Measurements from ENCODE around the gene PIK3C2G. TPM values are rescaled to one million over a fixed set of nuclear protein-coding genes. Genes with fewer than 3 reads are reported as not detected.

PIK3C2G gene
- polyA plus RNA-seq, 2 of the 4 experiments (the other 2 are of a cell fraction): 0.01 TPM; not detected in 1

GRCh38 chr12:18355429-18355828 lies 94.1 kb downstream of the PIK3C2G start:
- DNase-seq (ENCODE audit: low read depth in 1 of 2, low spot score in 1 of 2): no peak

GRCh38 chr12:18358077-18358476 lies 96.8 kb downstream of the PIK3C2G start:
- CTCF ChIA-PET: no interaction called here
- Histone ChIP-seq H3K27ac (no peak overlapping the region), H3K9me3 (no peaks in the 10 kb centered on the region), H3K4me1 (no peaks in the 10 kb centered on the region), H3K4me2 (no peak overlapping the region), H3K4me3 (no peak overlapping the region)
- no peak for DNase-seq (ENCODE audit: low read depth in 1 of 2, low spot score in 1 of 2)
- POLR2A ChIA-PET: no interaction called here
- ATAC-seq: no peak
- WGBS (ENCODE audit: missing lambda C conversion rate): 22% methylated on average over 2 of the region's 2 CpGs
- no peak for TF ChIP-seq MYC (IDR thresholded peaks at IDR 0.05; ENCODE audit: borderline replicate concordance, low read length)
- TF ChIP-seq FOSL2 (IDR thresholded peaks at IDR 0.05): no peak
- no peak for TF ChIP-seq FOSL2 (CRISPR knock-in tag; IDR thresholded peaks at IDR 0.05)
- no peak for TF ChIP-seq EHMT2 (IDR thresholded peaks at IDR 0.05; ENCODE audit: low read depth)
- TF ChIP-seq ZFP36 (IDR thresholded peaks at IDR 0.05; ENCODE audit: borderline replicate concordance, partially characterized antibody): no peak
- TF ChIP-seq, protein P1, sequence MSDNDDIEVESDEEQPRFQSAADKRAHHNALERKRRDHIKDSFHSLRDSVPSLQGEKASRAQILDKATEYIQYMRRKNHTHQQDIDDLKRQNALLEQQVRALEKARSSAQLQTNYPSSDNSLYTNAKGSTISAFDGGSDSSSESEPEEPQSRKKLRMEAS (IDR thresholded peaks at IDR 0.05): no peak
- TF ChIP-seq, protein P2, sequence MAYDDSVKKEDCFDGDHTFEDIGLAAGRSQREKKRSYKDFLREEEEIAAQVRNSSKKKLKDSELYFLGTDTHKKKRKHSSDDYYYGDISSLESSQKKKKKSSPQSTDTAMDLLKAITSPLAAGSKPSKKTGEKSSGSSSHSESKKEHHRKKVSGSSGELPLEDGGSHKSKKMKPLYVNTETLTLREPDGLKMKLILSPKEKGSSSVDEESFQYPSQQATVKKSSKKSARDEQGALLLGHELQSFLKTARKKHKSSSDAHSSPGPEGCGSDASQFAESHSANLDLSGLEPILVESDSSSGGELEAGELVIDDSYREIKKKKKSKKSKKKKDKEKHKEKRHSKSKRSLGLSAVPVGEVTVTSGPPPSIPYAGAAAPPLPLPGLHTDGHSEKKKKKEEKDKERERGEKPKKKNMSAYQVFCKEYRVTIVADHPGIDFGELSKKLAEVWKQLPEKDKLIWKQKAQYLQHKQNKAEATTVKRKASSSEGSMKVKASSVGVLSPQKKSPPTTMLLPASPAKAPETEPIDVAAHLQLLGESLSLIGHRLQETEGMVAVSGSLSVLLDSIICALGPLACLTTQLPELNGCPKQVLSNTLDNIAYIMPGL (CRISPR knock-in tag; IDR thresholded peaks at IDR 0.05; ENCODE audit: borderline replicate concordance): no peak
- TF ChIP-seq E2F6 (IDR thresholded peaks at IDR 0.05; ENCODE audit: borderline replicate concordance, low read depth): no peak
- TF ChIP-seq KDM5A (IDR thresholded peaks at IDR 0.05): no peak
- no peak for FAIRE-seq

More at GRCh38 chr12:18355429-18355828, 94.1 kb downstream of the PIK3C2G start:
- ChIA-PET CTCF (no interaction called here), POLR2A (no interaction called here)
- H3K27ac ChIP-seq: no peak overlapping the region
- TF ChIP-seq JUNB (IDR thresholded peaks at IDR 0.05): no peak
- TF ChIP-seq POLR2AphosphoS2 (conservative IDR thresholded peaks at IDR 0.05; ENCODE audit: low read length): no peak
- TF ChIP-seq, protein P2 (CRISPR knock-in tag; IDR thresholded peaks at IDR 0.05; ENCODE audit: borderline replicate concordance): no peak
- no peak for TF ChIP-seq CHD2 (IDR thresholded peaks at IDR 0.05; ENCODE audit: low read length, partially characterized antibody)
- no peak for TF ChIP-seq TP53 (CRISPR knock-in tag; IDR thresholded peaks at IDR 0.05)
- no peak for TF ChIP-seq MAZ (IDR thresholded peaks at IDR 0.05; ENCODE audit: borderline replicate concordance, low read depth, low read length)
- no peak for TF ChIP-seq CHD4 (IDR thresholded peaks at IDR 0.05; ENCODE audit: borderline replicate concordance)
- TF ChIP-seq ZFP36 (IDR thresholded peaks at IDR 0.05; ENCODE audit: borderline replicate concordance, partially characterized antibody): no peak
- no peak for TF ChIP-seq E2F6 (IDR thresholded peaks at IDR 0.05; ENCODE audit: borderline replicate concordance, low read depth)
- TF ChIP-seq PHF8 (IDR thresholded peaks at IDR 0.05; ENCODE audit: borderline replicate concordance, low read depth): no peak
- TF ChIP-seq NR3C1 (IDR thresholded peaks at IDR 0.05): no peak
- TF ChIP-seq JUN (IDR thresholded peaks at IDR 0.05): no peak
- TF ChIP-seq SMC3 (IDR thresholded peaks at IDR 0.05): no peak
- no peak for TF ChIP-seq RCOR1 (IDR thresholded peaks at IDR 0.05; ENCODE audit: low read depth, low read length)
- TF ChIP-seq HOXA7 (CRISPR knock-in tag; IDR thresholded peaks at IDR 0.05): no peak
- TF ChIP-seq RARB (CRISPR knock-in tag; IDR thresholded peaks at IDR 0.05): no peak
- no peak for TF ChIP-seq CBX8 (IDR thresholded peaks at IDR 0.05)
- no peak for TF ChIP-seq MAFK (IDR thresholded peaks at IDR 0.05; ENCODE audit: partially characterized antibody)
- TF ChIP-seq GATA3 (IDR thresholded peaks at IDR 0.05; ENCODE audit: borderline replicate concordance): no peak
- TF ChIP-seq CBX2 (IDR thresholded peaks at IDR 0.05; ENCODE audit: borderline replicate concordance, low read depth): no peak
- no peaks in the 10 kb centered on the region for H3K9me3 ChIP-seq
- H3K4me1 ChIP-seq: no peaks in the 10 kb centered on the region
- 14% methylated on average over 3 of the region's 5 CpGs for WGBS (ENCODE audit: missing lambda C conversion rate)
- H3K4me2 ChIP-seq: no peak overlapping the region
- no peak for FAIRE-seq
- H3K4me3 ChIP-seq: no peak overlapping the region
- no peak for ATAC-seq
